Neural progenitor cell (in vitro differentiated cells): ENCODE data around the gene MBD3L4.
"Not testable (repeated sequence)": the region's sequence is repeated elsewhere in the genome, so short reads cannot be mapped to it uniquely, and the experiment has no call there.

Experiments used
- EZH2 ChIP-seq: fragments of 200-600 bp; sonication (generic); IDR thresholded peaks from 2 replicates; pipeline ENCODE4 v1.6.1; 2017; ENCODE audit warnings: antibody characterized with exemption, mild to moderate bottlenecking, moderate library complexity
- TF ChIP-seq, protein P1 (sequence below): fragments of 200-600 bp; sonication (generic); IDR thresholded peaks from 2 replicates; pipeline ENCODE4 v1.5.1; 2017; ENCODE audit warnings: antibody characterized with exemption, mild to moderate bottlenecking

DNA sequence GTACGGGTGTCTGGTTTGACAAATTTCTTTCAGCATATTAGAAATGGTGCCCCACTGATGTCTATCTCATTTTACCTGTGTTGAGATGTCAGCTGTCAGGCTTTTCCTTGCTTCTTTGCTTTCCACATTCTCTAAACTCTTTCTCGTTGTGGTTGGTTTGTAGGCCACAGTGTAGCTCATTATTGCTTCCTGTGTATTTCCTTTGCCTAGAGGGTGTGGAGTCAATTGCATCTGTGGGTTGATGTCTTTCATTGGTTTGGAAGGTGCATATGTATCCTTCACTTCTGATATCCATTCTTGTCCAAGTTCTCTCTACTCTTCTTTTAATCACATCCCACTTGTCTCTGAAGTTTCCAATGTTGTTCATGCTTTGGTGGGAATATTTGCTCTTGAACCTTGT lies 1.6 kb upstream of the MBD3L4 start:
- TF ChIP-seq, protein P1, sequence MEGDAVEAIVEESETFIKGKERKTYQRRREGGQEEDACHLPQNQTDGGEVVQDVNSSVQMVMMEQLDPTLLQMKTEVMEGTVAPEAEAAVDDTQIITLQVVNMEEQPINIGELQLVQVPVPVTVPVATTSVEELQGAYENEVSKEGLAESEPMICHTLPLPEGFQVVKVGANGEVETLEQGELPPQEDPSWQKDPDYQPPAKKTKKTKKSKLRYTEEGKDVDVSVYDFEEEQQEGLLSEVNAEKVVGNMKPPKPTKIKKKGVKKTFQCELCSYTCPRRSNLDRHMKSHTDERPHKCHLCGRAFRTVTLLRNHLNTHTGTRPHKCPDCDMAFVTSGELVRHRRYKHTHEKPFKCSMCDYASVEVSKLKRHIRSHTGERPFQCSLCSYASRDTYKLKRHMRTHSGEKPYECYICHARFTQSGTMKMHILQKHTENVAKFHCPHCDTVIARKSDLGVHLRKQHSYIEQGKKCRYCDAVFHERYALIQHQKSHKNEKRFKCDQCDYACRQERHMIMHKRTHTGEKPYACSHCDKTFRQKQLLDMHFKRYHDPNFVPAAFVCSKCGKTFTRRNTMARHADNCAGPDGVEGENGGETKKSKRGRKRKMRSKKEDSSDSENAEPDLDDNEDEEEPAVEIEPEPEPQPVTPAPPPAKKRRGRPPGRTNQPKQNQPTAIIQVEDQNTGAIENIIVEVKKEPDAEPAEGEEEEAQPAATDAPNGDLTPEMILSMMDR: not testable (repeated sequence)
- not testable (repeated sequence) for TF ChIP-seq EZH2
